Mesendoderm (in vitro differentiated cells): ENCODE measurements around the gene PPT2.
A peak's percentile ranks its signal among the peaks of the same experiment; 100 is the strongest.

Experiments used
- DNase-seq: peaks from one replicate; pipeline ENCODE4 v3.0.0; 2013
- H2AK5ac ChIP-seq: 2 replicates; pipeline ENCODE4 v1.6.1; 2013; ENCODE audit warnings: low read length, inconsistent platforms
- H2BK120ac ChIP-seq: 2 replicates; pipeline ENCODE4 v1.6.1; 2013; ENCODE audit warnings: low read depth, mild to moderate bottlenecking, low read length, moderate library complexity, mixed read lengths
- H2BK15ac ChIP-seq: replicated peaks from 2 replicates; pipeline ENCODE4 v1.6.1; 2013; ENCODE audit warnings: low read depth, mild to moderate bottlenecking, moderate library complexity
- H2BK5ac ChIP-seq: 2 replicates; pipeline ENCODE4 v1.6.1; 2013; ENCODE audit warnings: low read length, inconsistent platforms
- H3K18ac ChIP-seq: 2 replicates; pipeline ENCODE4 v1.6.1; 2013; ENCODE audit warnings: mild to moderate bottlenecking, low read length, mixed read lengths
- H3K23ac ChIP-seq: one replicate; pipeline ENCODE4 v1.6.1; 2013; ENCODE audit warnings: low read length
- H3K27ac ChIP-seq: 2 replicates; pipeline ENCODE4 v1.5.1; 2013; ENCODE audit warnings: low read depth, mild to moderate bottlenecking, inconsistent platforms, low read length, moderate library complexity
- H3K27me3 ChIP-seq: 2 replicates; pipeline ENCODE4 v1.6.1; 2013; ENCODE audit warnings: low read length, control low read depth, mild to moderate bottlenecking, inconsistent platforms; ENCODE audit not compliant: insufficient read depth, poor library complexity
- H3K36me3 ChIP-seq: 2 replicates; pipeline ENCODE4 v1.6.1; 2013; ENCODE audit warnings: low read length, inconsistent platforms; ENCODE audit not compliant: control insufficient read depth, insufficient read depth
- H3K4ac ChIP-seq: one replicate; pipeline ENCODE4 v1.6.1; 2013; ENCODE audit warnings: low read depth, mild to moderate bottlenecking, low read length, moderate library complexity
- H3K4me1 ChIP-seq: 2 replicates; pipeline ENCODE4 v1.6.1; 2013; ENCODE audit warnings: low read depth, low read length, inconsistent platforms; ENCODE audit not compliant: control insufficient read depth
- H3K4me2 ChIP-seq: 2 replicates; pipeline ENCODE4 v1.6.1; 2013; ENCODE audit warnings: low read length
- H3K4me3 ChIP-seq: 2 replicates; pipeline ENCODE4 v1.5.1; 2013; ENCODE audit warnings: mild to moderate bottlenecking, low read length
- H3K56ac ChIP-seq: one replicate; pipeline ENCODE4 v1.6.1; 2013; ENCODE audit warnings: low read length
- H3K79me1 ChIP-seq: 2 replicates; pipeline ENCODE4 v1.6.1; 2013; ENCODE audit warnings: low read length, inconsistent platforms
- H3K79me2 ChIP-seq: 2 replicates; pipeline ENCODE4 v1.6.1; 2013; ENCODE audit warnings: mild to moderate bottlenecking, low read length; ENCODE audit not compliant: control insufficient read depth, insufficient read depth
- H3K9ac ChIP-seq: 2 replicates; pipeline ENCODE4 v1.6.1; 2013; ENCODE audit warnings: low read length, inconsistent platforms
- H4K5ac ChIP-seq: one replicate; pipeline ENCODE4 v1.6.1; 2013; ENCODE audit warnings: low read length
- H4K8ac ChIP-seq: one replicate; pipeline ENCODE4 v1.6.1; 2013; ENCODE audit warnings: low read depth, mild to moderate bottlenecking, control low read depth, low read length, moderate library complexity
- WGBS: extraction: QIAGEN DNeasy Blood & Tissue Kit; methylation state at CpG from one replicate; pipeline ENCODE4 v1.1.7; 2013; ENCODE audit warnings: low lambda C conversion rate, missing lambda C conversion rate; ENCODE audit not compliant: insufficient coverage; ENCODE audit errors: extremely low coverage; 5-methylcytosine and 5-hydroxymethylcytosine counted together

Gene PPT2

DNA sequence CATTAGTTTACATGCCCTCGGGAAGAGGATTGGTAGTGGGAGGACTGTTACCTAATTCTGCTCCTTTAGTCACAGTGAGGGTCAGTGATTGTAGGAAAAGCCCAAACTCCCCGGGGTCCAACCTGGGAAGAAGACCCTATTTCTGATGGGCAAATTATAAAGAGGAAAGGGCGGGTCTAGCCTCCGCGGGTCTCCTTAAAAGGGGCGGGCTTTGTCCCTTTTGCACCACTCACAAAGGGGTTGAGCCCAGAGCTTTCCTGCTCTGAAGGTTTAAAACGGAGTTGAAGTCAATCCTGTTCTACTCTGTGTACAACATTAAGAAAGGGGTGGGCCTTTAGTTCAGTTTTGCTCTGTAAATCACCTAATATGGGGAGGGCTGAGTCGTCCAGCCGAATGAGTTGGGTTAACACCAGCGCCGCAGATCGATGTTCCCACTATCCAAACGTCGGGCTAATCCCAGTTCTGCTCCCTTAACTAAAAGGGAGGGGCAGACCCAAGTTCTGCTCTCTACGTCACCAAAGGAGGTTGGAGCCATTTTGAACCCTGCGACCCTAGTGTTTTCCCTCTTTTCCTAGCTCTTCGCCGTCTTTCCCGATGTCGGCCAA lies 23.3 kb downstream of the PPT2 start:
- no peaks in the 10 kb centered on the region for H3K27me3 ChIP-seq
- peak overlapping the region; percentile 91 for H3K56ac ChIP-seq
- peak overlapping the region; percentile 36 for H3K4me3 ChIP-seq
- peaks cover 37% of the 10 kb centered on the region for H3K79me2 ChIP-seq
- peaks cover 1% of the 10 kb centered on the region for H3K36me3 ChIP-seq
- peak overlapping the region; percentile 47 for H3K18ac ChIP-seq
- H2BK5ac ChIP-seq: peak overlapping the region; percentile 68
- DNase-seq: no peak
- peak overlapping the region; percentile 40 for H4K5ac ChIP-seq
- peaks cover 17% of the 10 kb centered on the region for H3K4me1 ChIP-seq
- H3K9ac ChIP-seq: peak overlapping the region; percentile 88
- H3K27ac ChIP-seq: peak overlapping the region; percentile 89
- no CpG with 5 or more reads among the region's 20 CpGs for WGBS
- no peak overlapping the region for H2AK5ac ChIP-seq
- peaks cover 25% of the 10 kb centered on the region for H3K79me1 ChIP-seq
- H2BK15ac ChIP-seq: no peak overlapping the region
- peak overlapping the region; percentile 89 for H3K4ac ChIP-seq
- H3K23ac ChIP-seq: no peak overlapping the region
- H4K8ac ChIP-seq: no peak overlapping the region
- H2BK120ac ChIP-seq: no peak overlapping the region
- H3K4me2 ChIP-seq: peak overlapping the region; percentile 77

DNA sequence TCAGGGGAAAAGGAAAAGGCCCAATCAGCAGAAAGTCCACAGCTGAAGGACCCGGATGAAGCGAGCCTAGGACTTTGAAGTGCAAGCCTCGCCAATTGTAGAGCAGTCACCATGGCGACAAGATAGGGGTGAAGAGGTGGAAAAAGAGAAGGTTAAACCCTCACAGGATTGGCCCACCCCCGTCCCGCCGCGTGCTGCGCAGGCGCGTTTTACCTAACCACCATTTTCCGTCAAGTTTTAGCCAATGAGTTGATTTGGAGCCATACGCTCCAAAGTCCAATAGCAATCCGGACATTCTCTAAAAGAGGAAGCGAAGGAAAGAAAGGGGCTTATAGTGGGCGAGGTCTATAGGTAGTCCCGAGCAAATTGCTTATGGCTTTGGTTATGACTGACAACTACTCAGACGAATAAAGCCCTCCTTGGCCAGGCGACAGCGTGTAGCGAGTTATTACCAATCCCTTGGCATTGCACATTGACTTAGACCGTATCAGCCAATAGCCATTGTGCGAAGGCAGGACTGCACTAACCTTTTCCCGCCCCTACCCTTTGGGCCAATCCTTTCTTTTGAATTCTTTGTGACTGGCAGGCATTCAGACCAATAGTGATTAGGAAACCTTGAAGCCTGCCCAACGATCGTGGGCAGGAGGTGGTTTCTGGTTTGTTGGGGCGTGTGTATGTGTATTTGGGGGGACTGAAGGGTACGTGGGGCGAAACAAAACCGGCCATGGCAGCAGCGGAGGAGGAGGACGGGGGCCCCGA lies 24.0 kb downstream of the PPT2 start, which contains the start of gene RNF5:
RNF5 (plus strand) TSS at position 618 of the 759 bp plus-strand sequence; CDS start at position 725, 107 bp downstream.
- Histone ChIP-seq H3K27ac (peak within 1 kb of the TSS; percentile 89), H2BK15ac (no peak within 1 kb of the TSS), H3K79me2 (peaks cover 33% of the 10 kb centered on the region), H3K27me3 (no peaks in the 10 kb centered on the region), H2BK5ac (peak within 1 kb of the TSS; percentile 68), H3K18ac (peak within 1 kb of the TSS; percentile 47), H4K8ac (no peak within 1 kb of the TSS), H3K56ac (peak within 1 kb of the TSS; percentile 91), H3K36me3 (peaks cover 1% of the 10 kb centered on the region), H3K9ac (peak within 1 kb of the TSS; percentile 88), H2AK5ac (peak within 1 kb of the TSS; percentile 9), H3K4me2 (peak within 1 kb of the TSS; percentile 93), H3K4me3 (peak within 1 kb of the TSS; percentile 43), H3K4me1 (peaks cover 16% of the 10 kb centered on the region), H3K23ac (peak within 1 kb of the TSS; percentile 48), H3K4ac (peak within 1 kb of the TSS; percentile 89), H4K5ac (peak within 1 kb of the TSS; percentile 40), H2BK120ac (no peak within 1 kb of the TSS), H3K79me1 (peaks cover 20% of the 10 kb centered on the region)
- WGBS: no CpG with 5 or more reads among the region's 33 CpGs
- peak; percentile 100 for DNase-seq

DNA sequence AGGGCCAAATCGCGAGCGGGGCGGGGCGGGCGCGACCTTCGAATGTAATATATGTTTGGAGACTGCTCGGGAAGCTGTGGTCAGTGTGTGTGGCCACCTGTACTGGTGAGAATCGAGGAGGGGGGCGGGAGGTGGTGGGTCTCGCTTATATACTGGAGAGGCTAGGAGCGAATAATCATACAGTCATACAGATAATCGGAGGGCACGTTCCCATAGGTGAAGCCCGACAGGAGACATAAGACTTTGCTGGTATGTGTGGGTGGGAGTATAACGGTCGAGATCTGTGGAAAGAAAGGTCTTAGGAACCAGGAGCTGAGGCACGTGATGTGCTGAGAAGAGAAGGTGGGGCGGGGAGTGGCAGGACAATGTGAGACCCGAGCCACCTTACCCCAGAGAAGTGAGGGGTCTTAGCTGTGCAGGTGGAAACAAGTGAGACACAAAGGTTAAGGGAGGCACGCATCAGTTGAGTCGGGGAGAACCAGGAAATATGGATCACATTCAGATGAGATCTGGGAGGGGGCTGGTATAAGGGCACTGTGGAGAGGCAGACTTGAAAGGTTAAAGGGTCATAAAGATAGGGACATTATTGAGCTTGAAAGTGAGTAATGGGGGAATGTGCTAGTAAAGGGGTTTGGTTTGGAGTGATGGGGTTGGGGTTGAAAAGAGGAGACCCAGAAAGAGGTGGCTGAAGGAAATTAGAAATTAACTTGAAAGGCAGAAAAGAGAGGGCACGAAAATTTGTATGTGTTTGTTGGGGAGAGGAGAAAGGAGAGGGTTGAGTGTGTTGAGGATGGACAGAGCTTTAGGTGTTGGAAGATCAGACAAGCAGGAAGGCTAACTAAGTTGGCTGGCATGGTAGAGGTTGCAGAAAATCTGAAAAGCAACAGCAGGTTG lies 24.9 kb downstream of the PPT2 start:
- H3K23ac ChIP-seq: peak overlapping the region; percentile 48
- H3K4me1 ChIP-seq: peaks cover 15% of the 10 kb centered on the region
- no peak overlapping the region for H4K8ac ChIP-seq
- H2BK5ac ChIP-seq: no peak overlapping the region
- no peak overlapping the region for H2BK120ac ChIP-seq
- WGBS: 100% methylated on average over 1 of the region's 24 CpGs
- H3K79me2 ChIP-seq: peaks cover 28% of the 10 kb centered on the region
- peak overlapping the region; percentile 43 for H3K4me3 ChIP-seq
- H3K27me3 ChIP-seq: no peaks in the 10 kb centered on the region
- no peak overlapping the region for H3K4ac ChIP-seq
- no peak overlapping the region for H2BK15ac ChIP-seq
- H3K18ac ChIP-seq: no peak overlapping the region
- peaks cover 15% of the 10 kb centered on the region for H3K79me1 ChIP-seq
- H3K56ac ChIP-seq: peak overlapping the region; percentile 91
- H2AK5ac ChIP-seq: peak overlapping the region; percentile 9
- H3K9ac ChIP-seq: peak overlapping the region; percentile 88
- no peak overlapping the region for H4K5ac ChIP-seq
- H3K4me2 ChIP-seq: peak overlapping the region; percentile 93
- H3K27ac ChIP-seq: no peak overlapping the region
- no peak for DNase-seq
- H3K36me3 ChIP-seq: peaks cover 1% of the 10 kb centered on the region

DNA sequence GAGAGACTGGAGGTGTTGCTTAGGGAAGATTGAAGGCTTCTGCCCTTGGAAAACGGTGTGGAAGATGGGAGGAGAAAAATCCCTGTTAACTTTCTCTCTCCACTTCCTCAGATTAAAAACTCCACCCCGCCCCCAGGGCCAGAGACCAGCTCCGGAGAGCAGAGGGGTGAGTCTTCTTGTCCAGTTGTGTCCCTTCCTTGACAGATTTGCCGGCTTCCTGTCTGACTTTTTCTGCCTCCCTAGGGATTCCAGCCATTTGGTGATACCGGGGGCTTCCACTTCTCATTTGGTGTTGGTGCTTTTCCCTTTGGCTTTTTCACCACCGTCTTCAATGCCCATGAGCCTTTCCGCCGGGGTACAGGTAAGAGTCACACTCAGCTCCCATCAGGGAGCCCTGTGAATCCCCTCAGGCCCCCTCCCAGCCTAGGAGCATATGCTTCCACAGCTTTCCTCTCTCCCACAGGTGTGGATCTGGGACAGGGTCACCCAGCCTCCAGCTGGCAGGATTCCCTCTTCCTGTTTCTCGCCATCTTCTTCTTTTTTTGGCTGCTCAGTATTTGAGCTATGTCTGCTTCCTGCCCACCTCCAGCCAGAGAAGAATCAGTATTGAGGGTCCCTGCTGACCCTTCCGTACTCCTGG lies 25.9 kb downstream of the PPT2 start:
- H2BK120ac ChIP-seq: no peak overlapping the region
- no peak overlapping the region for H3K4me3 ChIP-seq
- H3K79me1 ChIP-seq: peaks cover 6% of the 10 kb centered on the region
- no CpG with 5 or more reads among the region's 10 CpGs for whole genome bisulfite sequencing
- H3K4ac ChIP-seq: no peak overlapping the region
- H3K27me3 ChIP-seq: no peaks in the 10 kb centered on the region
- no peak for DNase-seq
- no peak overlapping the region for H2BK15ac ChIP-seq
- H2BK5ac ChIP-seq: no peak overlapping the region
- H3K9ac ChIP-seq: no peak overlapping the region
- H3K56ac ChIP-seq: peak overlapping the region; percentile 91
- peaks cover 13% of the 10 kb centered on the region for H3K4me1 ChIP-seq
- no peak overlapping the region for H3K4me2 ChIP-seq
- H3K36me3 ChIP-seq: peaks cover 1% of the 10 kb centered on the region
- peaks cover 17% of the 10 kb centered on the region for H3K79me2 ChIP-seq
- no peak overlapping the region for H4K5ac ChIP-seq
- no peak overlapping the region for H3K23ac ChIP-seq
- no peak overlapping the region for H2AK5ac ChIP-seq
- no peak overlapping the region for H4K8ac ChIP-seq
- no peak overlapping the region for H3K18ac ChIP-seq
- H3K27ac ChIP-seq: no peak overlapping the region

DNA sequence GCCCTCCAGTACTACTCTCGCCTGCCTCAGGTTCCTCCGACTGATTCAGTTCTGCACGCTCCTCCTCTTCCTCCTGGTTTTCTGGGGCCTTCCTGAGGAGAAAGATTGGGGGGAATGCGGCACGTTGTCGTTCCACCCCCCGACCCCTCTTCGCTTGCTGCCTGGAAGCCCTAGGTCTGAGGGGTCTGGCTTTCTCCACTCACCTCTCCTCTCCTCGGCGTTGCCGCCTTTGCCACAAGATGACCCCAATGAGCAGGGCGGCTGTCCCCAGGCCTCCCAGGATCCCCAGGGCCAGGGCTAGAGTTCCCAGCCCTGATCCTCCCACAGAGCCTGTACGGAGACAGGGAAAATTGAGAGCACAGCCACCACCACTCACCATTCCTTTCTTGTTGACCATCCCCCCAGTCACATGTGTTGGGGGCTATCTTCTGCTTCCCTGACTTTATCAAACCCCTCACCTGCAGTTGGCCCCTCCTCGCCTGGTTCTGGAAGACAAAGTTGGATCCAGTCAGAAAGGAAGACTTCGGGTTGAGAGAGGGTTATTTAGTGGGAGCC lies 27.3 kb downstream of the PPT2 start:
- no peak overlapping the region for H2BK5ac ChIP-seq
- no peak overlapping the region for H3K4me2 ChIP-seq
- H3K4me3 ChIP-seq: no peak overlapping the region
- no peak overlapping the region for H2BK15ac ChIP-seq
- H3K4me1 ChIP-seq: peaks cover 9% of the 10 kb centered on the region
- H3K79me2 ChIP-seq: peaks cover 8% of the 10 kb centered on the region
- no peak overlapping the region for H3K27ac ChIP-seq
- no peak overlapping the region for H3K18ac ChIP-seq
- peaks cover 1% of the 10 kb centered on the region for H3K36me3 ChIP-seq
- no peak overlapping the region for H3K4ac ChIP-seq
- H3K56ac ChIP-seq: no peak overlapping the region
- H3K9ac ChIP-seq: no peak overlapping the region
- H3K79me1 ChIP-seq: peaks cover 3% of the 10 kb centered on the region
- H4K8ac ChIP-seq: no peak overlapping the region
- H3K23ac ChIP-seq: no peak overlapping the region
- WGBS: no CpG with 5 or more reads among the region's 15 CpGs
- H2AK5ac ChIP-seq: no peak overlapping the region
- no peak overlapping the region for H4K5ac ChIP-seq
- no peak for DNase-seq
- no peaks in the 10 kb centered on the region for H3K27me3 ChIP-seq
- no peak overlapping the region for H2BK120ac ChIP-seq
